Natural killer cell treated with Interleukin-12 subunit alpha and Interleukin-12 subunit beta and Interleukin-15 and Interleukin-18, amount 100 ng/mL, for 72 hours (primary cell): ENCODE data around the gene SOX11. TPM values are rescaled to one million over a fixed set of nuclear protein-coding genes. Genes with fewer than 3 reads are reported as not detected.

ENCODE experiments used
- ATAC-seq, 2 donors: fragments of 150-1000 bp; cut with Tn5 transposase in 1 of 2; sonication (Bioruptor Pico), chemical (Tn5 transposase) in 1 of 2; 2 replicates each; pipeline ENCODE4 v1.10.0; 2021
- DNase-seq: peaks from one replicate; pipeline ENCODE4 v3.0.0; 2022; ENCODE audit warnings: low spot score
- H3K27ac Mint-ChIP-seq, 2 donors: 1 replicate in 1 of 2; 2 replicates in 1 of 2; pipeline ENCODE4 v1.8.0; 2022; ENCODE audit warnings: mixed read lengths in 2 of 2, mild to moderate bottlenecking in 1 of 2, moderate library complexity in 1 of 2
- H3K27me3 Mint-ChIP-seq, 2 donors: 1 replicate in 1 of 2; 2 replicates in 1 of 2; pipeline ENCODE4 v1.8.0; 2022; ENCODE audit warnings: mixed read lengths in 2 of 2
- H3K36me3 Mint-ChIP-seq: one replicate; pipeline ENCODE4 v1.8.0; 2022; ENCODE audit warnings: mixed read lengths
- H3K4me1 Mint-ChIP-seq, 2 donors: 1 replicate in 1 of 2; 2 replicates in 1 of 2; pipeline ENCODE4 v1.8.0; 2022; ENCODE audit warnings: low read depth in 2 of 2, mixed read lengths in 2 of 2, mild to moderate bottlenecking in 1 of 2
- H3K4me3 Mint-ChIP-seq: one replicate; pipeline ENCODE4 v1.8.0; 2022; ENCODE audit warnings: mixed read lengths
- H3K9me3 Mint-ChIP-seq: 2 replicates; pipeline ENCODE4 v1.8.0; 2022; ENCODE audit warnings: mixed read lengths
- total RNA-seq, 2 donors: library from RNA; stranded (reverse); gene quantifications; one replicate each; pipeline ENCODE4 v1.2.3, GENCODE V29; 2022

SOX11 gene
- total RNA-seq, 2 donors from 2014 or later, result not detected

GRCh38 chr2:5677133-5677532 lies 15.1 kb upstream of the SOX11 start:
- peaks cover 9% of the 10 kb centered on the region for H3K9me3 Mint-ChIP-seq

DNA sequence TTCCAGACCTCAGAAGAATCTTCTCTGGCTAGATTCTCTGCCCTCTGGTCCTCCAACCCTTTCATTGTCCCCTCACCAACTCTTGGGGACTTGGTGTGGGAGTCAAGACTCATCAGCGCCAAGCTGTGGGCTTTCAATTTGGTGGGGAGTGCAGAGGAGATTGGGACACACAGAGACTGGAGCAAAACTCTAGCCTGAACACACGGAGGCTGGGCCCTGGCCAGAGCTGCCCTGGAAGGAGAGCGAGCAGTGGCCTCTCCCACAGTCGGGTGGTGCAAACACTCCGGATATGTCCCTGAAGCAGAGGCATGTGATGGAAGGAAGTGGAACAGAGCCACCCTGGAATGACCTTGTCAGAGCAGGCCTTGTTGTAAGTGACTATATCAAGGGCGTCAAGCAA lies 8.7 kb upstream of the SOX11 start:
- ATAC-seq (no peak), DNase-seq (no peak)
- Mint-ChIP-seq H3K4me3 (no peak overlapping the region), H3K4me1 (no peaks in the 10 kb centered on the region), H3K9me3 (peaks cover 12% of the 10 kb centered on the region), H3K27ac (no peak overlapping the region), H3K36me3 (peaks cover 5% of the 10 kb centered on the region), H3K27me3 (peaks cover 0 to 2% of the 10 kb centered on the region in 2 donors)

More at GRCh38 chr2:5677133-5677532, 15.1 kb upstream of the SOX11 start:
- Mint-ChIP-seq H3K27me3 (peaks cover 12% of the 10 kb centered on the region in 2 donors), H3K4me1 (no peaks in the 10 kb centered on the region), H3K36me3 (peaks cover 13% of the 10 kb centered on the region), H3K27ac (no peak overlapping the region), H3K4me3 (no peak overlapping the region)
- no peak for DNase-seq
- no peak for ATAC-seq

DNA sequence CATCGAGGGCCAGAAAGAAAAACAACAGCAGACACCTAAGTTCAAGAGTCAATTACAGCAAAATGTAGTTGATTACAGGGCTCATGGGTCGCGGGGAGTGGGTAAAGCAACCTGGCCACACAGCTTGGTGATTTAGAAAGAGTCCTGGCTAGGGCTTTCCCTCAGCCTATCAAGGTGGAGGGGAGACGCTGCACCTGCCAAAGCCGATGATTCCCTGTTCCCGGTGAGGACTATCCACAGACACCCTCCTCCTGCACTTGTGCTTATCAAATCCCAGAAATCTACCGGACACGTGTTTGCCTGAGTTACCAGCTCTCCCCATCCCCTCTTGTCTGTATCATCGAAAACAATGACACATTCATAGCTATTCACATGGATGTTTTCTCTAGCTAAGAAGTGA lies 7.0 kb upstream of the SOX11 start:
- Mint-ChIP-seq H3K4me3 (no peak overlapping the region), H3K9me3 (peaks cover 9% of the 10 kb centered on the region), H3K4me1 (no peaks in the 10 kb centered on the region), H3K27me3 (peaks cover 10 to 12% of the 10 kb centered on the region in 2 donors), H3K36me3 (peaks cover 10% of the 10 kb centered on the region), H3K27ac (no peak overlapping the region)
- ATAC-seq (no peak), DNase-seq (no peak)

GRCh38 chr2:5686068-5686467 lies 6.1 kb upstream of the SOX11 start:
- Mint-ChIP-seq H3K27ac (no peak overlapping the region), H3K36me3 (peaks cover 17% of the 10 kb centered on the region), H3K4me3 (no peak overlapping the region), H3K9me3 (peaks cover 9% of the 10 kb centered on the region), H3K27me3 (peaks cover 18 to 20% of the 10 kb centered on the region in 2 donors), H3K4me1 (peaks cover 0 to 3% of the 10 kb centered on the region in 2 donors)
- DNase-seq (no peak), ATAC-seq (no peak)

- Mint-ChIP-seq H3K27ac (no peak overlapping the region), H3K4me3 (no peak overlapping the region), H3K36me3 (peaks cover 17% of the 10 kb centered on the region), H3K4me1 (peaks cover 0 to 3% of the 10 kb centered on the region in 2 donors), H3K9me3 (peaks cover 7% of the 10 kb centered on the region), H3K27me3 (peaks cover 21 to 22% of the 10 kb centered on the region in 2 donors)
- no peak for DNase-seq
- ATAC-seq, result no peak
These were observed 5.6 kb upstream of the SOX11 start for GRCh38 chr2:5686536-5686935.

DNA sequence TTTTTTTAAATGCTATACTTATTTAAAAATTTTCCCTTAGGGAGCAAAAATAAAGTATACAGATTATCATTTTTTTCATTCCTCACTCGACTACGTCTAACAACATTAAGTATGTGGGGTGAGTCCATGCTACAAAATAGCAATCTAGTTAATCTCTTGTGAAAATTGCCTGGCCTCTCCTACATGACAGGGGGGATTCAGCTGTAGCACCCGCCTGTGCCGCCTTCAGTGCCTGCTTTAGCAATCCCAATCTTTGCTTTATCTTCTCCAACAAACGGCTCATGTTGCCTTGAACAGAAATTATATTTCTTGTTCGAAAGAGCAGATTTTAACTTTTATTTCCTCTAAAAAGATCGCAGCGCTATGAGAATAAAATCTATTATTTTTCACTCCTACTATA lies 2.4 kb upstream of the SOX11 start:
- Mint-ChIP-seq H3K27ac (no peak overlapping the region), H3K36me3 (peaks cover 19% of the 10 kb centered on the region), H3K4me3 (no peak overlapping the region), H3K4me1 (peaks cover 0 to 7% of the 10 kb centered on the region in 2 donors), H3K9me3 (peaks cover 4% of the 10 kb centered on the region), H3K27me3 (peaks cover 30 to 32% of the 10 kb centered on the region in 2 donors)
- DNase-seq (no peak), ATAC-seq (no peak)

DNA sequence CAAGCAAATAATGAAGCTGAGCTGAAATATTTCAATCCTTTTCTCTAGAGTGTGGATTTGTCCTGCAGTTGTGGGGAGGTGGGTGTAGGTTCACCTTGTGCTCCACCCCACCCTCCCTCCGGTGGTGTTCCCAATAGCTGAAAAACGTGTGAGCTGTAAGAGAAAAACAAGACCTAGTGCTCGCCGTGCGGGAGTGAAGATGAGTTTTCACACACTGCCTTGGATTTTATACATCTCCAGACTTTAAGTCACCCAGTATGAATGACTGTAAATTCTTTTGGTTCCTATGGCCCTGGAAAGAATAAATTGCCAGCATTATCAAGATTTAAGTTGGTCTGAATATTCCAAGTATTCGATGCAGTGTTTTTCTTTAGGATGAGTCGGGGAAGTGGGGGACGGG lies 1.9 kb upstream of the SOX11 start:
- Mint-ChIP-seq H3K27ac (no peak overlapping the region), H3K4me1 (peaks cover 0 to 7% of the 10 kb centered on the region in 2 donors), H3K9me3 (peaks cover 4% of the 10 kb centered on the region), H3K4me3 (no peak overlapping the region), H3K36me3 (peaks cover 19% of the 10 kb centered on the region), H3K27me3 (peaks cover 32 to 37% of the 10 kb centered on the region in 2 donors)
- DNase-seq (no peak), ATAC-seq (no peak)

DNA sequence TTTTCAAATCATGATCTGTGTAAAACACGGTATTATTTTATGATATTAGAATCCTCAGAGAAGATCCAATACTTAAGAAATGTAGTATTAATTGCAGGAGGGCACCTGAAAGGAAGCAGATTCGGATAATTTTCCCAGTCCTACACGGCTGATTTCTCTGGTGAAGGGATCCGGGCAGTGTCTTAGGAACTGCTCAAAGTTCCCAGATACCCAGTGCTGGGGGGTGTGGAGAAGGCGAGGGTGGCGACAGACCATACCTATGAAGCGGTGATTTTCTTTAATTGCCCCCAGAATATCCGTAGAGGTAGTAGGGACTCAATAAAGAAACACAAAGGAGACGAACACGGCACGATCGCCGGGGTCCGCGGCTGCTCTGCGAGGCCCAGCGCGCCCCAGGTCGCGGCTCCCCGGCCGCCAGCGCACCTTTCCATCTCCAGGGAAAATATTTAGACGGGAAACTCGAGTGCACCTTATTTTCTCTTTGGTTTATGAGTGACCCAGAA lies 1.4 kb upstream of the SOX11 start:
- ATAC-seq (no peak), DNase-seq (no peak)
- Mint-ChIP-seq H3K4me3 (peak overlapping the region; percentile 32), H3K36me3 (peaks cover 19% of the 10 kb centered on the region), H3K27me3 (peaks cover 35 to 42% of the 10 kb centered on the region in 2 donors), H3K27ac (no peak overlapping the region), H3K9me3 (peaks cover 4% of the 10 kb centered on the region), H3K4me1 (peaks cover 0 to 7% of the 10 kb centered on the region in 2 donors)

DNA sequence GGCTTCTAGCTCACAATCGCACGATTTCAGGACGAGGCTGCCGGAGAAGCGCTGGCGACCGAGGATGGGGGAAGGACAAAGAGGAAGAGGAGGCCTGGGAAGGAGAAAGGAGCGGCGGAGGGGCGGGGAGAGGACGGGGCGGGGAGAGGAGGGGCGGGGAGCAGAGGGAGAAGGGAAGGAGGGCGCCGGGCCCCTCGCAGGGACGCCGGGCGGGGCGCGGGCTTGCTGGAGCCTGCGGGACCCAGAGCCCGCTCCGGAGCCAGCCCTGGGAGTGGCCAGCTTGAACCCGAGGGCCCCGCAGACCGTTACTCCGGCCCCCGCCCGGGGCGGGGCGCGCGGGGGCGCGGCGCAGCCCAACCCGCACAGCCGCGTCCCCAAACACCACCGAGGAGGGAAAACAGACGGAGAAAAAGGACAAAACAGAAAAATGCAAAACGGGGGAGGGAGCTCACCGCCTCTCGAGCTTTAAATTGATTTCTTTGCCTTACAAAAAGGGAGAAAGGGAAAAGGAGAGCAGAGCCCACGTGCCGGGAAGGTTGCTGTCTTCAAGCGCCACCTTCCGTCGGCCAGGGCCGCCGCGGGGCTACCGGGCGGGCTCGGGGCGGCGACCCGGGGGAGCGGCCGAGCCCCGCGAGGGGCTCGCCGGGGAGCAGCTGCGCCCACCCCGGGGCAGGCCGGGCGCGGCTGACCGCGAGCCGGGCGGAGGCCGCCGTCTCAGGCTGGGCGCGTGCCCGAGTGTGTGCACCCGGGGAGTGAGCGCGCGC lies 781 bp upstream of the SOX11 start:
- Mint-ChIP-seq H3K4me3 (peak overlapping the region; percentile 32), H3K27me3 (peaks cover 38 to 47% of the 10 kb centered on the region in 2 donors), H3K4me1 (peaks cover 0 to 7% of the 10 kb centered on the region in 2 donors), H3K36me3 (peaks cover 19% of the 10 kb centered on the region), H3K9me3 (peaks cover 4% of the 10 kb centered on the region), H3K27ac (no peak overlapping the region)
- no peak for ATAC-seq
- no peak for DNase-seq

DNA sequence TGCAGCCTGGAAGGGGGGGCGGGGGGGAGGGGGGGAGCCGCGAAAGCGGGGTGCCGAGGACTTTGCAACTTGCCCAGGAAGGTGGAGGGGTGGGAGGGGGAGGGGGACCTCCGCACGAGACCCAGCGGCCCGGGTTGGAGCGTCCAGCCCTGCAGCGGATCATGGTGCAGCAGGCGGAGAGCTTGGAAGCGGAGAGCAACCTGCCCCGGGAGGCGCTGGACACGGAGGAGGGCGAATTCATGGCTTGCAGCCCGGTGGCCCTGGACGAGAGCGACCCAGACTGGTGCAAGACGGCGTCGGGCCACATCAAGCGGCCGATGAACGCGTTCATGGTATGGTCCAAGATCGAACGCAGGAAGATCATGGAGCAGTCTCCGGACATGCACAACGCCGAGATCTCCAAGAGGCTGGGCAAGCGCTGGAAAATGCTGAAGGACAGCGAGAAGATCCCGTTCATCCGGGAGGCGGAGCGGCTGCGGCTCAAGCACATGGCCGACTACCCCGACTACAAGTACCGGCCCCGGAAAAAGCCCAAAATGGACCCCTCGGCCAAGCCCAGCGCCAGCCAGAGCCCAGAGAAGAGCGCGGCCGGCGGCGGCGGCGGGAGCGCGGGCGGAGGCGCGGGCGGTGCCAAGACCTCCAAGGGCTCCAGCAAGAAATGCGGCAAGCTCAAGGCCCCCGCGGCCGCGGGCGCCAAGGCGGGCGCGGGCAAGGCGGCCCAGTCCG lies 540 bp downstream of the SOX11 start:
- ATAC-seq (no peak), DNase-seq (no peak)
- Mint-ChIP-seq H3K4me1 (peaks cover 0 to 7% of the 10 kb centered on the region in 2 donors), H3K9me3 (peaks cover 4% of the 10 kb centered on the region), H3K4me3 (no peak overlapping the region), H3K36me3 (peaks cover 19% of the 10 kb centered on the region), H3K27me3 (peaks cover 40 to 47% of the 10 kb centered on the region in 2 donors), H3K27ac (no peak overlapping the region)

GRCh38 chr2:5693287-5694201 lies 1.4 kb downstream of the SOX11 start:
- H3K27me3 Mint-ChIP-seq, result peaks cover 40 to 45% of the 10 kb centered on the region in 2 donors
- peaks cover 19% of the 10 kb centered on the region for H3K36me3 Mint-ChIP-seq
- H3K9me3 Mint-ChIP-seq, result peaks cover 4% of the 10 kb centered on the region
- H3K4me1 Mint-ChIP-seq, result peaks cover 0 to 7% of the 10 kb centered on the region in 2 donors
- no peak overlapping the region for H3K27ac Mint-ChIP-seq
- ATAC-seq, result no peak
- no peak for DNase-seq
- H3K4me3 Mint-ChIP-seq, result no peak overlapping the region

- H3K27ac Mint-ChIP-seq, result no peak overlapping the region
- H3K36me3 Mint-ChIP-seq, result peaks cover 19% of the 10 kb centered on the region
These were observed 2.1 kb downstream of the SOX11 start for GRCh38 chr2:5694306-5694705.

More at GRCh38 chr2:5694306-5694705, 2.1 kb downstream of the SOX11 start:
- Mint-ChIP-seq H3K9me3 (peaks cover 4% of the 10 kb centered on the region), H3K4me3 (no peak overlapping the region), H3K27me3 (peaks cover 37 to 46% of the 10 kb centered on the region in 2 donors), H3K4me1 (peaks cover 0 to 7% of the 10 kb centered on the region in 2 donors)
- DNase-seq (no peak), ATAC-seq (no peak)
